H1 (cell line): ENCODE data around the gene STRIP2. TPM values are rescaled to one million over a fixed set of nuclear protein-coding genes. Genes with fewer than 3 reads are reported as not detected.

ENCODE experiments used
- RXRA ChIP-seq: IDR thresholded peaks from 2 replicates; pipeline ENCODE4 v1.6.1; 2011; ENCODE audit warnings: low read depth, mild to moderate bottlenecking, low read length, moderate library complexity; ENCODE audit not compliant: insufficient read depth
- SIRT6 ChIP-seq: IDR thresholded peaks from one replicate; pipeline ENCODE4 v1.7.1; 2012; ENCODE audit warnings: low read length, inconsistent platforms
- polyA plus RNA-seq, 7 experiments: library from polyadenylated mRNA; depleted of rRNA in 3 of 7; stranded (reverse) in 5 of 7; unstranded in 2 of 7; fragments of >200 nt in 5 of 7; fragments of 200-250 nt in 2 of 7; gene quantifications; 1 replicate in 5 of 7; 2 replicates in 1 of 7; 4 replicates in 1 of 7; pipeline versions ENCODE4 v1.2.1 to v1.2.3, GENCODE V29; 2011 to 2013; ENCODE audit warnings: missing spikeins in 2 of 7, mixed read lengths in 2 of 7
- total RNA-seq: library from RNA; stranded (reverse); fragmentation: NEBNext Ultra II Directional; extraction: Animal tissue kit (Norgen Biotek cat#: 25700); gene quantifications from 2 replicates; pipeline ENCODE4 v1.2.1, GENCODE V29; 2021

STRIP2 gene
- total and polyA plus RNA-seq, 2 of the 8 experiments (the other 6 are each of a cell fraction or from before 2014, with no cell fraction given), result 5.3 to 8.2 TPM

DNA sequence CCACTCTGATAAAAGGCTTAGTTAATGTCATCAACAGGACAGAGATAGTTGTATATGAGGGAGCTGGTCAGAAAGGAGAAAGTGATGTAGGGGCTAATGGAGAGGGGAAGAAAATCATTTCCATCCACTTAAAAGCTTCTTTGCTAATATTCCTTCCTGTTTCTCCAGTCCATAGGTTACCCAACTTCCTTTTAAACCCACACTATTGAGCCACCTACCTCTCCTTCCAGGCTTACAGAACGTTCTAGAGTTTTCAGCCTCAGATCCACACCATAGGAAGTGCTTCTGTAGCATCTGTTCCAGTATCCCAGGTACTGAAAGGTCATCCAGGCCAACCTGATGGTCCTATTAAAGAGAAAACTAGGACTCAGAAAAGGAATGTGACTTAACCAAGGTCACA is 28.2 kb downstream of the STRIP2 start (continued):
- no peak for TF ChIP-seq SIRT6
- no peak for TF ChIP-seq RXRA
- TF ChIP-seq, all 59 proteins: peak for 0
